ENCODE results near the gene SNAPC4. TPM values are rescaled to one million over a fixed set of nuclear protein-coding genes. Genes with fewer than 3 reads are reported as not detected.

Gene SNAPC4
- total and polyA plus RNA-seq, 9 of the 15 experiments (the other 6 are each of a cell fraction or from before 2014, with no cell fraction given): 0.21 to 21.8 (median 8.8) TPM

DNA sequence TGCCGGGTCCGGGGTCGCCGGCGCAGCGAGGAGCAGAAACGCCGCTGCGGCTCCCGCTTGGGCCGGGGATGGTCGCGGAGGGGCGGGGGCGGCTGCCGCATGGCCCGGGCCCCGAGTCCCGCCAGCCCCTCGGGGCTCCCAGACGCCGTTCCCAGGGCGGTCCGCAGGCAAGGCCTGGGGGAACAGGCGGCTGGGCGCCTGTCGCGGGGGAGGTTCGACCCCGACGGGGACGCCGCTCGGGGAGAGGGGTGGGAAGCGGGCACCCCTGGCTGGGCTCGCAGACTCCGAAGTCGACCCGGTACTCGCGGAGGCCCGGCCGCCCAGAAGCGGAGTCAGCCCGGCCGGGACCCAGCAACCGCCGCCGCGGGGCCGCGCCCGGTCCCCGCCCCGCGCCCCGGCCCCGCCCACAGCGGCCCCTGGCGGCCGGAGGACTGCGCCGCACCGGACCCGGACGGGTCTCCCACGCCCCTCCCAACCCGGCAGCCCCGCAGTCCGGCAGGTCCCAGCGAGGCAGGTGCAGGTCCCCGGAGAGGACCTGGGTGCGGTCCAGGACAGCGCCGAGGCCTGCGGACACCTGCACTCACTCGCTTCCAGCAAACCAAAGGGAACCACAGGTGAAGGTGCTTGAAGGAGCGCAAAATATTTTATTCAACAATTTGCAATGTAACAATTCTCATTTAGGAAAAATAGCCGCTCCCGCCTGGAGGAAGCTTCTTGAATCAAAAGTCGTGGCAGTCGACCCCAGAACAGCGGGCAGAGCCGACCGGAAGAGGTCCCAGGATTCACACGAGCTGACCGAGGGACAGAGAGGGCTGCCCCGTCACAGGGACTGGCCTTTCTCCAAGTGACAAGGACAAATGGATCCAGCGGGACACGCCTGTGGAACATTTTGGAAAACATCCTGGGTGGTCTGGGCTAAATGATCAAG, 39.8 kb upstream of the SNAPC4 start, which contains the start of gene INPP5E (continued):
- TF ChIP-seq, protein P1, sequence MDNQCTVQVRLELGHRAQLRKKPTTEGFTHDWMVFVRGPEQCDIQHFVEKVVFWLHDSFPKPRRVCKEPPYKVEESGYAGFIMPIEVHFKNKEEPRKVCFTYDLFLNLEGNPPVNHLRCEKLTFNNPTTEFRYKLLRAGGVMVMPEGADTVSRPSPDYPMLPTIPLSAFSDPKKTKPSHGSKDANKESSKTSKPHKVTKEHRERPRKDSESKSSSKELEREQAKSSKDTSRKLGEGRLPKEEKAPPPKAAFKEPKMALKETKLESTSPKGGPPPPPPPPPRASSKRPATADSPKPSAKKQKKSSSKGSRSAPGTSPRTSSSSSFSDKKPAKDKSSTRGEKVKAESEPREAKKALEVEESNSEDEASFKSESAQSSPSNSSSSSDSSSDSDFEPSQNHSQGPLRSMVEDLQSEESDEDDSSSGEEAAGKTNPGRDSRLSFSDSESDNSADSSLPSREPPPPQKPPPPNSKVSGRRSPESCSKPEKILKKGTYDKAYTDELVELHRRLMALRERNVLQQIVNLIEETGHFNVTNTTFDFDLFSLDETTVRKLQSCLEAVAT (IDR thresholded peaks at IDR 0.05): no peak
- no peak for TF ChIP-seq HDAC3 (IDR thresholded peaks at IDR 0.05; ENCODE audit: borderline replicate concordance, partially characterized antibody)
- no peak for TF ChIP-seq BRD9 (IDR thresholded peaks at IDR 0.05; ENCODE audit: low read depth, partially characterized antibody)

DNA sequence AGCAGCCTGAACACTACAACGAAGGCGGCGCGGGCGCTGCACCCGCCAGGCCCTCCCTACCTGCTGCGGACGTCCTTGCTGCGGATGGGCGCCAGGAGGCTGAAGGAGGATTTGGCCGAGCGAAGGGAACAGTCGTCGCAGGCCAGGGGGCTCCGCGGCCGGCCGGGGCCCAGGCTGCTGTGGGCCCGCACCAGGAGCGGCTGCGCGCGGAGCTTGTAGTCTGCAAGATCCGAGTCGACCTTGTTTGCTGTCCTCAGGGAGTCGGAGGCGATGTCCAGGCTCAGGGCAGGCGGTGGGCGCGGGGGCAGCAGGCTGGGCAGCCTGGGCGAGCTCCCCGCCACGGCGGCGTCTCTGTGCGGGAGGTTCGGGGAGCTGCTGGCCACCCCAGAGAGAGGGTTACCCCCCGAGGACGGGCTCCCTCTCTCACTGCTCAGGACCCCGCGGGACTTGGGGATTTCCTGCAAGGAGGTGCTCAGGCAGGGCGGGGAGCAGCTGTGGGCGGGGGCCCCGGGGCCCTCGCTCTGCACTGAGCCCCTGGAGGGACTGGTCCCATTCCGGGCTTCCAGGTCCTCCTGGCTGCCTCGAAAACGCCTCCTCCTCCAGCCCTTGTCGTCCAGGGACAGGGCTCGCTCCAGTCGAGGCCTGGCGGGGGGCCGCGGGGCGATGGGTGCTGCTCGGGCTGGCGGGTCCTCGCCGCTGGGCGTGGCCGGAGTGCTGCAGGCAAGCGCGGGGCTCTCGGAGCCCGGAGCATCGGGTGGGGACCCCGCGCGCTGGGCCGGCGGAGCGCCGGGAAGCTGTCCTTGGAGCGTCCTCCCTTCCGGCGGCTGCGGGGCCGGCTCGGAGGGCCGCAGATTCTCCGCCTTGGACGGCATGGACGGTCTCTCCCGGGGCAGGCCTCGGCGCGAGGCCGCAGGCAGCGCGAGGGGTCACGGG, 38.8 kb upstream of the SNAPC4 start:
- POLR2A ChIA-PET: interaction anchor here (0.8 to 2.2 kb wide), 4 partner anchors 9 to 76 kb away, joined by 3 to 9 read pairs (median 4); partner anchors contain the start of genes ENTR1 and PMPCA
- H3K79me2 ChIP-seq (ENCODE audit: control insufficient read depth, insufficient read depth, low read length): peaks cover 49% of the 10 kb centered on the region
- peak overlapping the region; percentile 92 for H3K4me3 ChIP-seq
- peaks cover 14% of the 10 kb centered on the region for H3K9me1 ChIP-seq (ENCODE audit: control insufficient read depth, insufficient read depth, low read length)
- CTCF ChIA-PET (ENCODE audit: low intra/inter-chr PET ratio): interaction anchor here (0.6 kb wide), 1 partner anchor 193 kb away, joined by 3 read pairs; no protein-coding TSS in a partner anchor
- in situ Hi-C loops (cut with MboI) (no loop called here), intact Hi-C loops (cut with micrococcal nuclease) (no loop called here)
- H3K4me2 ChIP-seq (ENCODE audit: insufficient read depth, low read length): peak overlapping the region; percentile 83
- WGBS (ENCODE audit: insufficient coverage, low coverage, missing lambda C conversion rate): 3% methylated on average over 39 of the region's 91 CpGs
- H3K9ac ChIP-seq (ENCODE audit: insufficient read depth in 1 of 2, low read depth in 2 of 2, low read length in 2 of 2): peak overlapping the region; percentile 82 to 98; a peak in 3 of 4 replicates
- H4K20me1 ChIP-seq (replicated peaks; ENCODE audit: control insufficient read depth, insufficient read depth, low read length): peaks cover 28% of the 10 kb centered on the region; the same call in 1 of the 2 replicates
- H3K27me3 ChIP-seq (ENCODE audit: control insufficient read depth in 2 of 2, insufficient read depth in 2 of 2, low read length in 2 of 2): no peaks in the 10 kb centered on the region
- peaks cover 21 to 61% of the 10 kb centered on the region in 2 experiments for H3K4me1 ChIP-seq (replicated peaks in 1 of 2; ENCODE audit: control insufficient read depth in 2 of 2, insufficient read depth in 2 of 2, low read length in 2 of 2)
- H3K27ac ChIP-seq (ENCODE audit: extremely low read depth, low read depth, low read length): peak overlapping the region; percentile 87
- peak; percentile 70 for ATAC-seq
- DNase-seq (ENCODE audit: extremely low read depth in 1 of 4, low spot score in 3 of 4): peak; percentile 47 to 78 (median 72)
- H3K36me3 ChIP-seq (ENCODE audit: control insufficient read depth, insufficient read depth, low read length): peaks cover 61% of the 10 kb centered on the region; the same call in 2 of the 3 replicates
- FAIRE-seq: no peak
- H3K9me3 ChIP-seq (replicated peaks; ENCODE audit: control insufficient read depth, insufficient read depth, low read depth, low read length): no peaks in the 10 kb centered on the region
- peak overlapping the region; percentile 79 for H2AFZ ChIP-seq (ENCODE audit: low read depth, low read length)
- BruUV-seq (replicated peaks): no TSS peak
- TF ChIP-seq FOSL1 (tag; conservative IDR thresholded peaks at IDR 0.05) (no peak), HSF4 (CRISPR knock-in tag; IDR thresholded peaks at IDR 0.05; ENCODE audit: borderline replicate concordance) (no peak), GATA2 (CRISPR knock-in tag; IDR thresholded peaks at IDR 0.05) (no peak), TEAD4 (IDR thresholded peaks at IDR 0.05; ENCODE audit: low read length) (no peak), TEAD4 (CRISPR knock-in tag; IDR thresholded peaks at IDR 0.05; ENCODE audit: borderline replicate concordance) (0 out of 2 replicates have a peak, but pooled peaks have one; percentile 12), MXI1 (IDR thresholded peaks at IDR 0.05; ENCODE audit: low read depth, low read length) (no peak), ZNF134 (CRISPR knock-in tag; conservative IDR thresholded peaks at IDR 0.05) (no peak)
- TF ChIP-seq, protein P2, sequence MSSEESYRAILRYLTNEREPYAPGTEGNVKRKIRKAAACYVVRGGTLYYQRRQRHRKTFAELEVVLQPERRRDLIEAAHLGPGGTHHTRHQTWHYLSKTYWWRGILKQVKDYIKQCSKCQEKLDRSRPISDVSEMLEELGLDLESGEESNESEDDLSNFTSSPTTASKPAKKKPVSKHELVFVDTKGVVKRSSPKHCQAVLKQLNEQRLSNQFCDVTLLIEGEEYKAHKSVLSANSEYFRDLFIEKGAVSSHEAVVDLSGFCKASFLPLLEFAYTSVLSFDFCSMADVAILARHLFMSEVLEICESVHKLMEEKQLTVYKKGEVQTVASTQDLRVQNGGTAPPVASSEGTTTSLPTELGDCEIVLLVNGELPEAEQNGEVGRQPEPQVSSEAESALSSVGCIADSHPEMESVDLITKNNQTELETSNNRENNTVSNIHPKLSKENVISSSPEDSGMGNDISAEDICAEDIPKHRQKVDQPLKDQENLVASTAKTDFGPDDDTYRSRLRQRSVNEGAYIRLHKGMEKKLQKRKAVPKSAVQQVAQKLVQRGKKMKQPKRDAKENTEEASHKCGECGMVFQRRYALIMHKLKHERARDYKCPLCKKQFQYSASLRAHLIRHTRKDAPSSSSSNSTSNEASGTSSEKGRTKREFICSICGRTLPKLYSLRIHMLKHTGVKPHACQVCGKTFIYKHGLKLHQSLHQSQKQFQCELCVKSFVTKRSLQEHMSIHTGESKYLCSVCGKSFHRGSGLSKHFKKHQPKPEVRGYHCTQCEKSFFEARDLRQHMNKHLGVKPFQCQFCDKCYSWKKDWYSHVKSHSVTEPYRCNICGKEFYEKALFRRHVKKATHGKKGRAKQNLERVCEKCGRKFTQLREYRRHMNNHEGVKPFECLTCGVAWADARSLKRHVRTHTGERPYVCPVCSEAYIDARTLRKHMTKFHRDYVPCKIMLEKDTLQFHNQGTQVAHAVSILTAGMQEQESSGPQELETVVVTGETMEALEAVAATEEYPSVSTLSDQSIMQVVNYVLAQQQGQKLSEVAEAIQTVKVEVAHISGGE (CRISPR knock-in tag; IDR thresholded peaks at IDR 0.05): 0 out of 6 replicates have a peak, but pooled peaks of 1 of the 3 experiments have one; percentile 24
